Astrocyte of the cerebellum (primary cell): Measurements from ENCODE around the gene PKP1.
A peak's percentile ranks its signal among the peaks of the same experiment; 100 is the strongest.

Experiments used
- DNase-seq: peaks from one replicate; pipeline ENCODE4 v3.0.0-alpha.2; 2011; ENCODE audit warnings: low read depth
- H3K4me3 ChIP-seq: 2 replicates; pipeline ENCODE4 v1.5.1; 2011; ENCODE audit warnings: mild to moderate bottlenecking, low read depth, low read length, moderate library complexity
- CTCF ChIP-seq: IDR thresholded peaks from 2 replicates; pipeline ENCODE4 v1.5.1; 2012; ENCODE audit warnings: low read length, low read depth, moderate library complexity, mild to moderate bottlenecking; ENCODE audit errors: missing control alignments
- in situ Hi-C: cut with HindIII; loops from 2 replicates; pipeline ENCODE4 v1.10.0; 2017; ENCODE audit warnings: low sequenced_read_pairs

The PKP1 gene

GRCh38 chr1:201266276-201266675 is 17.0 kb upstream of the PKP1 start:
- no peak for TF ChIP-seq CTCF
- no peak overlapping the region for H3K4me3 ChIP-seq
- in situ Hi-C loops, result no loop called here
- DNase-seq, result no peak

- in situ Hi-C loops, result no loop called here
- peak; percentile 66 for DNase-seq
- TF ChIP-seq CTCF, result no peak
- H3K4me3 ChIP-seq, result no peak overlapping the region
Measured at GRCh38 chr1:201266774-201267173, 16.5 kb upstream of the PKP1 start.

- no peak for TF ChIP-seq CTCF
- in situ Hi-C loops, result no loop called here
- H3K4me3 ChIP-seq, result no peak overlapping the region
- no peak for DNase-seq
Measured at GRCh38 chr1:201267481-201268229, 15.7 kb upstream of the PKP1 start.

GRCh38 chr1:201268604-201269151 is 14.6 kb upstream of the PKP1 start:
- DNase-seq, result peak; percentile 18
- no peak for TF ChIP-seq CTCF
- no peak overlapping the region for H3K4me3 ChIP-seq
- in situ Hi-C loops, result no loop called here

GRCh38 chr1:201269281-201269680 is 14.0 kb upstream of the PKP1 start:
- TF ChIP-seq CTCF, result no peak
- DNase-seq, result no peak
- no peak overlapping the region for H3K4me3 ChIP-seq
- in situ Hi-C loops, result no loop called here

- TF ChIP-seq CTCF, result no peak
- H3K4me3 ChIP-seq, result no peak overlapping the region
- no peak for DNase-seq
- in situ Hi-C loops, result no loop called here
Measured at GRCh38 chr1:201269900-201270410, 13.4 kb upstream of the PKP1 start.
